PC-3 (cell line): ENCODE measurements around the gene LPIN1.

Source experiments
- EZH2 ChIP-seq: fragments of 300-600 bp; sonication (generic); IDR thresholded peaks from one replicate; pipeline ENCODE4 v1.6.1; 2017; ENCODE audit warnings: antibody characterized with exemption, mild to moderate bottlenecking, low read length; ENCODE audit not compliant: unreplicated experiment
- EZH2phosphoT487 ChIP-seq: fragments of 300-600 bp; sonication (generic); IDR thresholded peaks from 2 replicates; pipeline ENCODE4 v1.6.1; 2018; ENCODE audit warnings: mild to moderate bottlenecking, antibody characterized with exemption, low read length, borderline replicate concordance

GRCh38 chr2:11708106-11708505, 38.3 kb upstream of the LPIN1 start:
- no peak for TF ChIP-seq EZH2
- TF ChIP-seq EZH2phosphoT487: no peak
